B cell (primary cell): ENCODE measurements around the gene PUDP. TPM values are rescaled to one million over a fixed set of nuclear protein-coding genes. Genes with fewer than 3 reads are reported as not detected.

Experiments used
- ATAC-seq: fragments of 200-7000 bp; cut with Tn5 transposase; one replicate; pipeline ENCODE4 v1.10.0; 2021; ENCODE audit warnings: low read depth, mild to moderate bottlenecking, moderate number of reproducible peaks, moderate library complexity
- CTCF ChIA-PET: fragments of 350-600 bp; sonication (Branson Sonifier 250); formaldehyde crosslinking; loops from one replicate; lab custom pipeline; 2021; ENCODE audit warnings: antibody characterized with exemption, inconsistent platforms; lab: Charles Lee
- POLR2A ChIA-PET: fragments of 350-600 bp; sonication (Branson Sonifier 250); formaldehyde crosslinking; loops from one replicate; lab custom pipeline; 2021; ENCODE audit warnings: antibody characterized with exemption; lab: Charles Lee
- DNase-seq: peaks from one replicate; pipeline ENCODE4 v3.0.0; 2013
- H2AFZ ChIP-seq: 2 replicates; pipeline ENCODE4 v1.6.1; 2012; ENCODE audit warnings: mild to moderate bottlenecking, low read depth, low read length; ENCODE audit not compliant: insufficient read depth, poor library complexity, severe bottlenecking
- H3K27ac ChIP-seq, 2 donors: 1 replicate in 1 of 2; 2 replicates in 1 of 2; pipeline ENCODE4 v1.5.1; 2012 to 2013; ENCODE audit warnings: low read length in 2 of 2, mild to moderate bottlenecking in 2 of 2, moderate library complexity in 1 of 2
- H3K27me3 ChIP-seq, 4 experiments: fragments of 200-600 bp in 1 of 4; sonication (generic) in 1 of 4; replicated peaks in 1 of 4; 1 replicate in 2 of 4; 2 replicates in 2 of 4; pipeline versions ENCODE4 v1.6.1 to v1.7.0; 2013 to 2016; ENCODE audit warnings: low read length in 3 of 4, mild to moderate bottlenecking in 2 of 4, mixed read lengths in 1 of 4, moderate library complexity in 1 of 4; ENCODE audit not compliant: insufficient read depth in 4 of 4, control insufficient read depth in 3 of 4; ENCODE audit errors: control extremely low read depth in 1 of 4
- H3K36me3 ChIP-seq, 2 experiments: replicated peaks in 1 of 2; 1 replicate in 1 of 2; 2 replicates in 1 of 2; pipeline versions ENCODE4 v1.6.1 to v1.7.1; 2013; ENCODE audit warnings: low read length in 1 of 2; ENCODE audit not compliant: insufficient read depth in 2 of 2, control insufficient read depth in 1 of 2; ENCODE audit errors: control extremely low read depth in 1 of 2, extremely low read depth in 1 of 2
- H3K4me1 ChIP-seq, 2 donors: fragments of 200-600 bp in 1 of 2; sonication (generic) in 1 of 2; 1 replicate in 1 of 2; 2 replicates in 1 of 2; pipeline versions ENCODE4 v1.5.1 to v1.6.1; 2013 to 2017; ENCODE audit warnings: low read length in 2 of 2; ENCODE audit not compliant: control insufficient read depth in 2 of 2, insufficient read depth in 2 of 2
- H3K4me2 ChIP-seq: replicated peaks from 2 replicates; pipeline ENCODE3; 2012; ENCODE audit warnings: mild to moderate bottlenecking, low read depth, low read length; ENCODE audit not compliant: poor library complexity, severe bottlenecking
- H3K4me3 ChIP-seq, 5 experiments: fragments of 200-600 bp in 1 of 5; sonication (generic) in 1 of 5; 1 replicate in 3 of 5; 2 replicates in 2 of 5; pipeline versions ENCODE4 v1.5.1 to v1.7.0; 2011 to 2016; ENCODE audit warnings: low read length in 4 of 5, mild to moderate bottlenecking in 4 of 5, low read depth in 2 of 5, control low read depth in 1 of 5, moderate library complexity in 1 of 5; ENCODE audit not compliant: insufficient read depth in 1 of 5; ENCODE audit errors: control extremely low read depth in 1 of 5, extremely low read depth in 1 of 5
- H3K79me2 ChIP-seq: fragments of 200-600 bp; sonication (generic); one replicate; pipeline ENCODE4 v1.6.0; 2016; ENCODE audit warnings: low read length; ENCODE audit not compliant: control insufficient read depth, insufficient read depth
- H3K9ac ChIP-seq: fragments of 200-600 bp; sonication (generic); 2 replicates; pipeline ENCODE4 v1.6.1; 2017; ENCODE audit warnings: mild to moderate bottlenecking, low read length, moderate library complexity
- H3K9me3 ChIP-seq, 3 donors: one replicate each; pipeline versions ENCODE4 v1.6.1 to v1.7.1; 2013; ENCODE audit warnings: low read length in 2 of 3; ENCODE audit not compliant: control insufficient read depth in 2 of 3, insufficient read depth in 1 of 3; ENCODE audit errors: control extremely low read depth in 1 of 3
- H4K20me1 ChIP-seq: 2 replicates; pipeline ENCODE4 v1.6.0; 2012; ENCODE audit warnings: mild to moderate bottlenecking, low read length; ENCODE audit not compliant: insufficient read depth, control insufficient read depth, poor library complexity, severe bottlenecking
- H3K27ac Mint-ChIP-seq: one replicate; pipeline ENCODE4 v1.8.0; 2021; ENCODE audit warnings: mixed read lengths
- H3K27me3 Mint-ChIP-seq: one replicate; pipeline ENCODE4 v1.8.0; 2021; ENCODE audit warnings: mixed read lengths
- H3K4me1 Mint-ChIP-seq: one replicate; pipeline ENCODE4 v1.8.0; 2021; ENCODE audit warnings: mixed read lengths
- H3K4me3 Mint-ChIP-seq: one replicate; pipeline ENCODE4 v1.8.0; 2021; ENCODE audit warnings: mixed read lengths
- H3K9me3 Mint-ChIP-seq: one replicate; pipeline ENCODE4 v1.8.0; 2022; ENCODE audit warnings: mixed read lengths; ENCODE audit not compliant: insufficient read depth
- EZH2 ChIP-seq: IDR thresholded peaks from 2 replicates; pipeline ENCODE4 v1.6.1; 2012; ENCODE audit warnings: borderline replicate concordance, low read depth, mild to moderate bottlenecking, moderate library complexity, low read length; ENCODE audit not compliant: insufficient read depth, poor library complexity, severe bottlenecking
- WGBS: methylation state at CpG from one replicate; pipeline ENCODE4 v1.1.5; 2013; ENCODE audit warnings: missing lambda C conversion rate; ENCODE audit not compliant: insufficient coverage; 5-methylcytosine and 5-hydroxymethylcytosine counted together
- intact Hi-C: fragments of 100-400 bp; cut with micrococcal nuclease; formaldehyde crosslinking; loops from one replicate; pipeline ENCODE4 v1.10.0; 2022
- polyA plus RNA-seq: library from polyadenylated mRNA; depleted of rRNA; stranded (reverse); fragments of >200 nt; gene quantifications from 2 replicates; pipeline ENCODE4 v1.2.3, GENCODE V29; 2012
- total RNA-seq, 2 donors: library from RNA; stranded (reverse); fragments of 120-200 nt in 1 of 2; gene quantifications; 1 replicate in 1 of 2; 2 replicates in 1 of 2; pipeline versions ENCODE4 v1.2.3 to v1.2.4, GENCODE V29; 2013 to 2022
- TF ChIP-seq, protein P1 (sequence below): fragments of 200-600 bp; IDR thresholded peaks from one replicate; pipeline ENCODE4 v1.8.0; 2022; ENCODE audit warnings: antibody characterized with exemption, mild to moderate bottlenecking

PUDP gene
- total and polyA plus RNA-seq, 2 donors (not counting 1 experiment from before 2014, with no cell fraction given): 12.8 to 14.1 TPM

DNA sequence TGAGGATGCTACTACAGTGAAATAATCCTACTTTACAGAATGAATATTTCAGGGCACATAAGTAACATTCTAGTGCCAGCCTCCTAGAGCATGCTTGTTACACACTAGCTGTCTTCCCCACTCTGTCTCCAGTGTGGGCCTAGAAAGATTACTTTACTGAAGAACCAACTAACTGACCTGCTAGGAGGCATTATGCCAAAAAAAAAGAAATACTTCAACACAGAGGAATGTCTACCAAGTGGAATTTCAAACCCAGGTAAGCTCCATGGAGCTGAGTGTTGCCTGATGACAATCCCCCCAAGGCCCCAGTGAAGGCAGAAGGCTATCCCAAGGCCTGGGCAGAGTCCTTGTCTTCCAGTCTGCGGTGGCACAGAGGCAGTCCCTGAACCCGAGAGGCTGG is 41.3 kb downstream of the PUDP start:
- Histone ChIP-seq H3K79me2 (peaks cover 36% of the 10 kb centered on the region), H3K4me1 (peaks cover 34 to 36% of the 10 kb centered on the region in 2 donors), H3K4me2 (no peak overlapping the region), H2AFZ (no peak overlapping the region), H3K9me3 (no peaks in the 10 kb centered on the region), H3K36me3 (peaks cover 0 to 7% of the 10 kb centered on the region in 2 experiments), H3K27ac (no peak overlapping the region), H4K20me1 (no peaks in the 10 kb centered on the region), H3K4me3 (no peak overlapping the region), H3K9ac (no peak overlapping the region), H3K27me3 (no peaks in the 10 kb centered on the region)
- Mint-ChIP-seq H3K9me3 (no peaks in the 10 kb centered on the region), H3K4me3 (no peak overlapping the region), H3K4me1 (peaks cover 49% of the 10 kb centered on the region), H3K27ac (no peak overlapping the region), H3K27me3 (no peaks in the 10 kb centered on the region)
- DNase-seq: no peak
- 92% methylated on average over 2 of the region's 2 CpGs for whole genome bisulfite sequencing
- TF ChIP-seq EZH2: no peak
- TF ChIP-seq, protein P1, sequence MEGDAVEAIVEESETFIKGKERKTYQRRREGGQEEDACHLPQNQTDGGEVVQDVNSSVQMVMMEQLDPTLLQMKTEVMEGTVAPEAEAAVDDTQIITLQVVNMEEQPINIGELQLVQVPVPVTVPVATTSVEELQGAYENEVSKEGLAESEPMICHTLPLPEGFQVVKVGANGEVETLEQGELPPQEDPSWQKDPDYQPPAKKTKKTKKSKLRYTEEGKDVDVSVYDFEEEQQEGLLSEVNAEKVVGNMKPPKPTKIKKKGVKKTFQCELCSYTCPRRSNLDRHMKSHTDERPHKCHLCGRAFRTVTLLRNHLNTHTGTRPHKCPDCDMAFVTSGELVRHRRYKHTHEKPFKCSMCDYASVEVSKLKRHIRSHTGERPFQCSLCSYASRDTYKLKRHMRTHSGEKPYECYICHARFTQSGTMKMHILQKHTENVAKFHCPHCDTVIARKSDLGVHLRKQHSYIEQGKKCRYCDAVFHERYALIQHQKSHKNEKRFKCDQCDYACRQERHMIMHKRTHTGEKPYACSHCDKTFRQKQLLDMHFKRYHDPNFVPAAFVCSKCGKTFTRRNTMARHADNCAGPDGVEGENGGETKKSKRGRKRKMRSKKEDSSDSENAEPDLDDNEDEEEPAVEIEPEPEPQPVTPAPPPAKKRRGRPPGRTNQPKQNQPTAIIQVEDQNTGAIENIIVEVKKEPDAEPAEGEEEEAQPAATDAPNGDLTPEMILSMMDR: no peak
- ChIA-PET CTCF (no interaction called here), POLR2A (no interaction called here)
- ATAC-seq: no peak
- intact Hi-C loops: no loop called here

- H4K20me1 ChIP-seq: peaks cover 17% of the 10 kb centered on the region
- CTCF ChIA-PET: no interaction called here
- Mint-ChIP-seq H3K4me1 (peaks cover 19% of the 10 kb centered on the region), H3K27ac (no peak overlapping the region), H3K9me3 (no peaks in the 10 kb centered on the region), H3K4me3 (no peak overlapping the region), H3K27me3 (no peaks in the 10 kb centered on the region)
- WGBS: no CpG with 5 or more reads among the region's 3 CpGs
- no peaks in the 10 kb centered on the region for H3K9me3 ChIP-seq
- POLR2A ChIA-PET: no interaction called here
- H3K4me3 ChIP-seq: no peak overlapping the region
- intact Hi-C loops: no loop called here
- no peak for DNase-seq
- no peak for ATAC-seq
- peaks cover 0 to 8% of the 10 kb centered on the region in 2 donors for H3K4me1 ChIP-seq
- H3K27ac ChIP-seq: no peak overlapping the region
- H2AFZ ChIP-seq: no peak overlapping the region
- TF ChIP-seq, protein P1: no peak
- H3K9ac ChIP-seq: no peak overlapping the region
- H3K4me2 ChIP-seq: no peak overlapping the region
- H3K79me2 ChIP-seq: peaks cover 47% of the 10 kb centered on the region
- peaks cover 0 to 17% of the 10 kb centered on the region in 2 experiments for H3K36me3 ChIP-seq
- no peaks in the 10 kb centered on the region for H3K27me3 ChIP-seq
Observed at GRCh38 chrX:7102119-7102518, 45.8 kb downstream of the PUDP start.
